ENCODE measurements around the gene IGSF9B. TPM values are rescaled to one million over a fixed set of nuclear protein-coding genes. Genes with fewer than 3 reads are reported as not detected.

Gene IGSF9B
- total RNA-seq, 1 donor from 2014 or later = 5.5 TPM

- no peak for DNase-seq
These were observed 37.2 kb downstream of the IGSF9B start for GRCh38 chr11:133919330-133920108.

- DNase-seq = no peak
These were observed 38.0 kb downstream of the IGSF9B start for GRCh38 chr11:133918608-133919260.

- no peak for DNase-seq
These were observed 38.7 kb downstream of the IGSF9B start for GRCh38 chr11:133917921-133918607.

- DNase-seq = no peak
These were observed 39.9 kb downstream of the IGSF9B start for GRCh38 chr11:133916784-133917440.

- no peak for DNase-seq
These were observed 43.0 kb downstream of the IGSF9B start for GRCh38 chr11:133913761-133914160.

GRCh38 chr11:133911171-133911570, 45.6 kb downstream of the IGSF9B start:
- no peak for DNase-seq

GRCh38 chr11:133910101-133910500, 46.7 kb downstream of the IGSF9B start:
- DNase-seq = no peak

- no peak for DNase-seq
These were observed 47.9 kb downstream of the IGSF9B start for GRCh38 chr11:133908827-133909226.

GRCh38 chr11:133907841-133908241, 48.9 kb downstream of the IGSF9B start:
- no peak for DNase-seq

GRCh38 chr11:133907216-133907615, 49.6 kb downstream of the IGSF9B start:
- DNase-seq = no peak

- DNase-seq = no peak
These were observed 50.0 kb downstream of the IGSF9B start for GRCh38 chr11:133906746-133907145.

GRCh38 chr11:133906241-133906640, 50.5 kb downstream of the IGSF9B start:
- no peak for DNase-seq

- no peak for DNase-seq
These were observed 51.1 kb downstream of the IGSF9B start for GRCh38 chr11:133905677-133906156.

GRCh38 chr11:133904818-133905515, 51.8 kb downstream of the IGSF9B start:
- DNase-seq = no peak

- no peak for DNase-seq
These were observed 52.6 kb downstream of the IGSF9B start for GRCh38 chr11:133903875-133904817.

GRCh38 chr11:133903056-133903455, 53.7 kb downstream of the IGSF9B start:
- DNase-seq = no peak

- DNase-seq = no peak
These were observed 54.3 kb downstream of the IGSF9B start for GRCh38 chr11:133902506-133902905.

GRCh38 chr11:133901999-133902398, 54.8 kb downstream of the IGSF9B start:
- no peak for DNase-seq

GRCh38 chr11:133901316-133901715, 55.5 kb downstream of the IGSF9B start:
- no peak for DNase-seq

- DNase-seq = no peak
These were observed 56.3 kb downstream of the IGSF9B start for GRCh38 chr11:133900176-133901105.

Measured in occipital lobe (tissue), 2 donors.